AML-193 (cell line): ENCODE results near the gene GOLT1B.

Experiments used
- DNase-seq, 2 experiments: peaks; one replicate each; lab custom pipeline; 2025; lab: John Stamatoyannopoulos, UW

The GOLT1B gene

DNA sequence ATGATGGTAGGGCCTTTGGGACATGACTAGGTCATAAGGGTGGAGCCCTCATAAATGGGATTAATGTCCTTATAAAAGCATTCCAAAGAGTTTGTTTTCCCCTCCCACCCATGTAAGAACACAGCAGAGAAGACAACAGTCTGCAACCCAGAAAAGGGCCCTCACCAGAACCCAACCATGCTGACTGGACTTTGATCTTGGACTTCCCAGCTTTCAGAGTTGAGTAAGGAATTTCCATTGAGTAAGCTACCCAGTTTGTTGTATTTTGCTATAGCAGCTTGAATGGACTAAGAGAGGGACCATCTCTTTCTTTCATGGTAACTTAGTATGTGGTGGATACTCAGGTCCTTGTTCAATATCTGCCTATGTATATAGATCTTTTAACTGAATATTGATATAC lies 21.6 kb downstream of the GOLT1B start:
- DNase-seq: no peak

DNA sequence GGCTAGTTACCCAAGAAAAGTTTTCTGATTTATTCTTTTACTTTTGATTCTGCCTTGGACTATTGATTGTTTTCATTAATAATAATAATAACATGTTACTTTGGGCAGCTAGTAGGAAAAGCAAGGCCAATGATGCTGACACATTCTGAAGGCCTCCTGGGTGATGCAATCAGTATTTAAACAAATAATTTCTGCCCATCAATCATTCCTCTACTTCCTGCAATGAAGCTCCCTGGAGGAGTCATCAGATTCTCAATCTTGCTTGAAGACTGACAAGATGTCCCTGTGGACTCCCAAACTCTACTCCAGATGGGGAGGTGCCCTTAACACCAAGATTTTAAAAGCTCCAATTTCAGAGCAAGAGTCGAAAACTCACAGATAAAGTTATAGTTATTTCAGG lies 24.5 kb downstream of the GOLT1B start, which contains the start of gene SPX:
SPX (plus strand) TSS at position 244 of the 400 bp plus-strand sequence. CDS start 177 bp downstream, outside the sequence.
- DNase-seq: no peak

DNA sequence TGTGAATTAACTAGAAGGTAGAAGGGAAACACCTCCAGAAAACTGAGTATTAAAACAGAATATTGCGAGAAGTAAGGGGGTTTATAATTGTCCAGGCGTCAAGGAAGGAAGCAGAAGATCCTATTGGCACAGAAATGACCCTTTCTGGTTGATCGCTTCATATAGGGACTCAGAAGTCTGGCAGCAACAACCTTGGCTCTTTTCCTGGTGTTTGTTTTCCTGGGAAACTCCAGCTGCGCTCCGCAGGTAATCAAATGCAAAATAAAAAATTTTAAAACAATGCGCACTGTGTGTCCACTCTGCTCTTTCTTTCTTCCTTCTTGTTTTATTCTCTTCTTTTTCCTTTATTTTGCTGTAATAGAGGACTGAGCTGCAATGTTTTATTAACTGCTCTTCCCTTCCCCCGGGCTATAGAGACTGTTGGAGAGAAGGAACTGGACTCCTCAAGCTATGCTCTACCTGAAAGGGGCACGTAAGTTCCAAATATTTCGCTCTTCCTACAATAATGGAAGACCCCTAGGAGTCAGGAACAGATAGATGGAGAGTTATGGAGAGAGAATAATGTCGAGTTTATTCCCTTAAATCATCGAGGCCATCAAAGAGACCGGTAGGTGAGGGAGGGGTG lies 25.2 kb downstream of the GOLT1B start:
- no peak for DNase-seq

DNA sequence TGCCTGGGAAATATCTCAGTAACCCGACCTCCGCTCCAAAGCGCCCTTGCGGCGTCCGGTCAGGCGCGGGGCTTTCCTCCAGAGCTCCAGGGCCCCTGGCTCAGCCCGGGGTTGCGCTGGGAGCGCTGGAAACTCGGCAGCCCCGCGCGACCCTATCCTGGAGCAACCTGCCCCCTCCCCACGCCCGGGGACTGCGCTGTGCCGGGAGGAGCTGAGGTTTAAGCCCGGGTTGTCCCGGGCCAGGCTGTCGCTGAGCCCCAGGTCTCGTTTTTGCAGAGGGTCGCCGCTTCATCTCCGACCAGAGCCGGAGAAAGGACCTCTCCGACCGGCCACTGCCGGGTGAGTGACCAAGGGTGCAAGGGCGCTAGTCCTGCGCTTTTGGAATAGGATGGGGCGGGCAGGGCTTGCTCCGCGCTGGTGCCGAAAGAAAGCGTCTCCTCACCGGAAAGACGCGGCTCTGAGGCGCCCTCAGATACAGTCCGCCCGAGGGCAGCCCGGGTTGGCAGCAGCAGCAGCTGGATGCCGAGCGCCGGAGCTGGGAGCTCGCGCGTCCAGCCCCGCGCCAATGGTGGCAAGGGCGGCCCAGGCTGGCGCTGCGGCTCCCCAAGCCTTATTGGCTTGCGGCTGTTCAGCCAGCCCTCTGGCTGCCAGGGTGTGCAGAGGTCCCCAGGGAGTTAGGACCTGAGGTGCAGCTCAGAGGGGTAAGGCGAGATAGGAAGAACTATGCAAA lies 26.0 kb downstream of the GOLT1B start:
- DNase-seq: no peak

DNA sequence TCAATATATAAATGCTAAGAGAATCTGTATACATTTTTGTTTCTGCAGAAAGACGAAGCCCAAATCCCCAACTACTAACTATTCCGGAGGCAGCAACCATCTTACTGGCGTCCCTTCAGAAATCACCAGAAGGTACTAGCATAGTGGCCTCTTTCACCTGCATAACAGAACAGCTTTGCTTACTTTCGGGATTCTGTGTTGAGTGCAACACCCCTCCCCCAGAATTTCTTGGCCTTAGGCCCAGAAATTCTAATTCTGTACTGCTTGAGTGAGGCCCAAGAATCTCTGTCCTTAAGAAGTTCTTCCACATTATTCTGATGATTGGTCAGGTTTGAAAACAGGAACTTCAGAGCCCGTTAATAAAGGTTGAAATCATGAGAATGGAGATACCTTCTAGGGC lies 27.4 kb downstream of the GOLT1B start:
- no peak for DNase-seq

DNA sequence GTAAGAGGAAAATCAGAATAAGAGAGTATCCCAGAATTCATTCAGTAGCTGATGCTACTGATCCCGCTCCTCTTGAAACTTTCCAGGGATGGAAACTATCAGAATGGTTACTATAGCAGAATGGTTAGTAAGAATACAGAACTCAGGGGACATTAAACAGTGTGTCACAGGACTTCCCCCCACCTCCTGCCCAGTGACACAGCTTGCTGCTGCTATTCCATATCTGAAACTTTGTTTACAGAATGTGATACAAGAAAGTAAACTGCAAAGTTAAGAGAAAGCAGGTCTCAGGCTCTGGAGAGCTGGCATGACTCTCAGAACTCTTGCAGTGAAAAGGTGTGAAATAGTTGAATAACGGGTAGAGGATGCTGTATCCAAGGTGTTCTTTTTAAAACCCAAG lies 27.9 kb downstream of the GOLT1B start:
- no peak for DNase-seq

DNA sequence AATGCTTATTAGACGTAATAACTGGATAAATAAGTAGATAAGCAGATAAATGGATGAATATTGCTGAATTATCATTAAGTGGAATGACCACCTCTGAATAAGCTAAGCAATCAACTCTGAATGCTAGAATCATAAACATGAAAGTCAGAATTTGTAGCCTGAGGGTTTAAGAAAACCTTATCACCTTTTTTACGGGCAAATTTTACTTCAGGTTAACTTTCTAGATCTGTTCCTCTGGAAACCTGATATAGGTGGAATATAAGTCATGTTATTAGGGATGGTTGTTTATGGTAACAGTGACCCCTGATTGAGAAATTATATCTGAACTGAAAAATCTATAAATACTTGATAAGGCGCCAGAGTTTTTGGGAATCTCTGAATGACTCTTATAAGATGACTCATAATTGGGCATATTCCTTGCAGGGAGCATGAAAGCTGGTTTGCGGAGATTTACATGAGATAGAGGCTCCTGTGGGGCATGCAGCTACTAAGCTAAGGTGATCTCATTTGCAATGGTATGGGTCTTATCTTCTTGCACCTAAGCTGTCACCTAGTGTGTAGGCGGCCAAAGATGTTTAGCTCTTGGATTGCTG lies 36.6 kb downstream of the GOLT1B start:
- no peak for DNase-seq

DNA sequence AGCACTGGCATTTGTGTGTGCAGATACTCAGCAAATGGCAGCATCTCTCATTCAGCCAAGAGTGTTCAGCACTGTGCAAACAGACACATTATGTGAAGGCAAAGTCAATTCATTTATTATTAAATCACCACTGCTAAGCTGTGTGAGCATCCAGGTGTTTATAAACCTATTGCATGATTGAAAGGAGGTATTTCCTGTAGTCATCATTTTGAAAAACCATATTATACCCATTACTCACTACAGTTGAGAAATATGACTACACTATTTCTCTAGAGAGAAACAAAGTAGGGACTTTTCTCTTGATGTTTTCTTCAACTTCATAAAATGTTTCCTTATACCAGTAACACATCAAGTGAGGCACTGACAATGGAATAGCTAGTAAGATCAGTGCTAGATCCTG lies 38.2 kb downstream of the GOLT1B start:
- no peak for DNase-seq

DNA sequence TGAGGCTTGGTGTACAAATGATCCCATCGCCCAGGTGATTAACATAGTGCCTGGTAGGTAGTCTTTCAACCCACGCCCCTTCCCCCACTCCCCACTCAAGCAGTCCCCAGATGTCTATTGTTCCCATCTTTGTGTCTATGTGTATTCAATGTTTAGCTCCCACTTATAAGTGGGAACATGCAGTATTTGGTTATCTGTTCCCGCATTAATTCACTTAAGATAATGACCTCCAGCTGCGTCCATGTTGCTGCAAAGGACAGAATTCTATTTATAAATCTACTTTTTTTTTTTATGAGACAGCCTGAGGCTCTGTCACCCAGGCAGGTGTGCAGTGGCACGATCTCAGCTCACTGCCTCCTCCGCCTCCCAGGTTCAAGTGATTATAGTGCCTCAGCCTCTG lies 40.2 kb downstream of the GOLT1B start:
- DNase-seq: no peak

DNA sequence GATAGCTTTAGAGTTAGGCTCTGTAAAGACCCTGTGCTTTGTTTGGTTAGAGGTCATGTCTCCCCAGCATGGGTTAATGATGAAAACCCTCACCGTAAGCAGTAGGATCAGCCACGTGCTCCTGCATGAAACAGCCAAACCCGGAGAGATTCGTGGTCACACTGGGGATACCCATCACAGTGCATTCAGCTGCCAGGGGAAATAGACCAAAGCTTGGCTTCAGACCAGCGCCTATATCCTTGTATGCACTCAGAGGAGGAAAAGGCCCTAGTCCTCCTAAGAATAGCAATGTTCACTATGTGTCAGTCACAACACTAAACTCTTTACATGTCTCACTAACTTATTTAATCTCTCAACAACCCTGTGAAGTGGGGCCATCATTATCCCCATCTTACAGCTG lies 40.8 kb downstream of the GOLT1B start:
- DNase-seq: no peak

DNA sequence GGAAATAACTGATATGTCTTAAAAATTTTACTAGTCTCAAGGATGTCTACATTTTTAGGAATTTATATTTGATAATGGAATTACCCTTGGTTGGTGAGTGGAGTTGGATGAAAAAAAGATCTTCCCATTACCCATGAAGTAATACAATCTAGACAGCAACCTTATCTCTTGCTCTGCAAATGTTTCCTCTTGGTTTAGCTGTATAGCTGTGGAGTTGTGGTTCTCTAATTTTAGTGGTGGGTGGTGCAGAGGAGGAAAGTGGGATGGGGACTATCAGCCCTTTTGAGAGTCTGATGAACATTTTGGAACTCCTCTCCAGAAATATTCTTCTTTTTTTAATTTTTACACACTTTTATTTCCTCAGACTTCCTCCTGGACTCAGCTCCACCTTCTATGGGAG lies 41.6 kb downstream of the GOLT1B start:
- DNase-seq: no peak

DNA sequence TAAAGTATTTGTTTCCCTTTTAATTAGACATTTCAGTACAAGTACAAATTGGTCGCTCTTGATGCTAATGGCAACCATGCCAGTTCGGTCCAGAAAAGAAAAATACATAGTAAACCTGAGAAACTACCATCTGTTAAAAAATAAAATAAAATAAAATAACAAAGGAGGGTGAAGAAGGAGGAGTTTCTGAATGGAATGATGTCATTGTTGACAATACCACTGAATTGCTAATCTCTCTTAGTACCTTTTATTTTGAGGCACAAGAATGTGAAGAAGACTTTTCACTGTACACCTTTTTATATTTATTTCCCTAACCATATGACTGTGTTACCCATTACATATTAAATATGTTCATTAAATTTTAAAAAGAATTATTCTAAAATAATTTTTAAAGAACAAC lies 44.0 kb downstream of the GOLT1B start:
- DNase-seq: no peak

DNA sequence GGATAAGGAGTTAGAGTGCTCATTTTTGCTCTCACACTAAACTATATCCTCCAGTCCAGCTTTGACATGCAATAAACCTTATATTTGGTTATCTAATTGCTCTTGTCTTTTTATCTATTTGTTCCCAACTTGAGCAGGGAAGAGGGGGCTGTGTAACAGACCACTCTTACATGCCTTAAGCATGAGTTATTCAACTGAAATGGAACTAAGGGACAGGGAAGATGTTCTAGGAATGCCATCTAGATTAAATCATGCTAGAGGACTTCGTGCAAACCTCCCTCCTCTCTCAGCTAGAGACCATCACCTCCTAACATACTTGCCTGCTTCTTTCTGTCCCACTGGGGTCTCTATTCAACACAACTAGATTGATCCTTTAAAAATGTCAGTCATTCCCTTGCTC lies 45.1 kb downstream of the GOLT1B start:
- no peak for DNase-seq

DNA sequence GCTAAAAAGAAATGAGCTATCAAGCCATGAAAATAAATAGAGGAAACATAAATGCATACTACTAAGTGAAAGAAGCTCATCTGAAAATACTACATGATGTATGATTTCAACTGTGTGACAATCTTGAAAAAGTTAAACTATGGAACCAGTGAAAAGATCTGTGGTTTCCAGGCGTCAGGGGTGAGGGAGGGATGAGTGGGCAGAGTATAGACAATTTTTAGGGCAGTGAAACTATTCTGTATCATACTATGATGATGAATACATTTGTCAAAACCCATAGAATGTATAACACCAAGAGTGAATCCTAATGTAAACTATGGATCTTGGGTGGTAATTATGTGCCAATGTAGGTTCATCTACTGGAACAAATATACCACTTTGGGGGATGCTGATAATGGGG lies 45.8 kb downstream of the GOLT1B start:
- DNase-seq: no peak

DNA sequence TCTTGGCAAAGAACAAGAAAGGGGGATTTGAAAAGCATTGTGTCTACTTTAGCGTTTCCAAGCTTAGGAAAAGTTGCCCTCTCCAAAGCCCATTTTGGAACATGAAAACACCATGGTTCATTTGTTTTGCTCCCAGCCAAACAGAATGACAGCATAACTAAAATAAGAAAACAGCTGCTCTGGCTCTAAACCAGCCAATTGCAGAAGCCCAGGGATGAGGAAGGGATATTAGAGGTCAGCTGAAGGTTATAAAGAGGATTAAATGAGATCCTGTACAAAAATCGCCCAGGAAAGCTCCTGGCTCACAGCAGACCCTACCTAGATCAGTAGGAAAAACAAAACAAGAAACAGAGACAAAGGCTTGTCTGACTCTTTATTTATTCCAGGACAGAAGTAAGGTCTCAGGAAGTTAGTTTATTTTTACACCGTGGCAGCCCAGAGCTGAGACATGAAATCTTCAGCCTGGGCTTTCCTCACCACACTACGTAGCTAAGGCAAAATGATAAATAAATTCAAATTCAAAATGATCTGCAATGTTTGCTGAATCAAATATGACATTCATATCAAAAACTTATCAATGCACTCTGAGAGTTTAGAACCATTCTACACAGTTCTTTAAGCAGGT lies 50.4 kb downstream of the GOLT1B start:
- DNase-seq: no peak

DNA sequence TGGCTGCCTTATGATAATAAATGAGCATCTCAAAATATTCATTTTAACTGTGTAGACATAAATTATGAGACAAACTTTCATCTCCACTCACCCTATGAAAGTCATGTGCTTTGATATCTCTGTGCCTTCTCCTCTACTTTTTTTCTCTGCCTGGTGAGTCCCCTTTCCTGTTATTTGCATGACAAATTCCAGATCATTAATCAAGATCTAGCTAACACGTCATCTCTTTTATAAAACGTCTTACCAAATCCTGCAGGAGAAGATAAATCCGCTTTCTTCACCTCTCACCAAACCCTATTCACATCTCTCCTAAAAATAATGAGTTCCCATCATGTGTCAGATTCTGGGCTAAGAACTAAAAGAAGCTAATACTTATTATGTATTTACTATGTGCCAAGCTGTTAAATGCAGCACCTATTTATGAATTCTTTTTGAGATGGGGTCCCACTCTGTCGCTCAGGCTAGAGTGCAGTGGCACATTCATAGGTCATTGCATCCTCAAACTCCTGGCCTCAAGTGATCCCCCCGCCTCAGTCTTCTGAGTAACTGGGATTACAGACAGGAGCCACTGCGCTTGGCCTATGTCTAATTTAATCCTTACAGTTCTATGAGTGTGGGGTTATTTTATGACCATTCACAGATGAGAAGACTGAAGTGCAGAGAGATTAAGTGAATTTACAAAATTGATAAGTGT lies 51.2 kb downstream of the GOLT1B start:
- no peak for DNase-seq

DNA sequence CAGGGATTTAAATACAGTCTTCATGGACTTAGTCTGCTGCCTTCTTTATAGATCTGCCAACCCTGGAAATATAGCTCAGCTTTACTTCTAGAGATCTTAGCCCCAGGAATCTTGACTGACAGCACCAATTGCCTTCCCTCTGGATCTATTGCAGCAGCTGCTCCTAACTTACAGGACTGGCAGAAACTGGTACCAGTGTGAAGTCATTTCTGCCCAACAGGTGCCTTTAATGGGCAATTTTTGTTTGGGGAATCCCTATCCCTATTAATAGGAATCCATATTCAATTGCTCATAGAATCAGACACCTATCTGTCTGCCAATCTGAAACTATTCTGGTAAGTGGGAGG lies 51.7 kb downstream of the GOLT1B start:
- DNase-seq: no peak

DNA sequence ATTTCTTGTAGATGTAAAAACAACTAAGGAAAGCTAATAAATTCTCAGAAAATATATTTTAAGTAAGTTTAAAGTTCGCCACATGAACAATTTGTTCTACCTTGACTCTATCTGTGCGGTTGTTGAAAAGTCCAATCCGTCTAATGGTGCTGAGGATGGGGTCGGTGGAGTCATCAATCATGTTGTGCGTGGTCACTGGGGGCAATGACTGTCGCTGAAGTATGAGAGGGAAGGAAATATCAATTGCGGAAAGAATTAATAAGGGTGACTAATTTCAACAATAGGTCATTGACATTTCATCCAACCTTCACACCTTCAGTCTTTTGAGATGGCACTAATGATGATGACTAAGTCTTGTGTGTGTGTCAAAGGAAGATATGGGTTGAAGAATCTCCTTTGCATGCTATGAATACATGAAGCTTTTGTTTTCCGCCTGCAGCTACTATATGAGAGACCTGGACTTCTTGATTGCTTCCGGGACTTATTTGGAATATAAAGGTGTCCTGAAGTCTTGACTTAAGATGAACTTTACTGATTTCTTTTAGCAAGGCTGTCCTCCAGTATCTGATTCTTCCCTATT lies 56.6 kb downstream of the GOLT1B start:
- no peak for DNase-seq

DNA sequence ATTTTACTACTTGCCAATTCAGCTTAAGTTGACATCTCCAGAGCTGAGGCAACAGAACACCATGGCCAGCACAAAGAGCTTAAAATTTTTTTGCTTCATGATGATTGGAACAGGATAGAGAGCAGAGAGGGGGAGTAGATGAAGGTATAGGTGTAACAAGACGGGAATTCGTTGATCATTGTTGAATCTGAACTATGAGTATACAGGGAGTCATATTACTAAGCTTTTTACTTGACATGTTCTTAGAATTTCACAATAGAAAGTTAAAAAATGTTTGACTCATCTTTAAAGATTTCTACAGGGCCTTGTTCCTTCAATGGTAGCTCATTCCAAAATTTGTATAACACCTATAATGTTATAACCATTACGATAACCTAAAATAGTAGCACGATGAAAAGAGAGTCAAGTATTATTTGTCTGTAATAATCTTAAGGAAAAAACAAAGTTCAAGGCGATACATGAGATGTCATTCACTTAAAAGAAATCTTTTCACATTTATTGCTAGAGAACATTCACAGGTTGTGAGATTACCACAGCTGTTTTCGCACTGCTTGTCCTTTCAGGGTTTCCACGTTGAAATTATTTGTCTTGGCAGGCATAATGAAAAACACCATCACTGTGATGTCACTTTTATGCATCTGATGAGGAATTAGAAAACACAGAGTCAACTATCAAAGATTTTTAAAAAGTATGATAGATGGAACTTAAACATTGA lies 58.4 kb downstream of the GOLT1B start:
- no peak for DNase-seq

DNA sequence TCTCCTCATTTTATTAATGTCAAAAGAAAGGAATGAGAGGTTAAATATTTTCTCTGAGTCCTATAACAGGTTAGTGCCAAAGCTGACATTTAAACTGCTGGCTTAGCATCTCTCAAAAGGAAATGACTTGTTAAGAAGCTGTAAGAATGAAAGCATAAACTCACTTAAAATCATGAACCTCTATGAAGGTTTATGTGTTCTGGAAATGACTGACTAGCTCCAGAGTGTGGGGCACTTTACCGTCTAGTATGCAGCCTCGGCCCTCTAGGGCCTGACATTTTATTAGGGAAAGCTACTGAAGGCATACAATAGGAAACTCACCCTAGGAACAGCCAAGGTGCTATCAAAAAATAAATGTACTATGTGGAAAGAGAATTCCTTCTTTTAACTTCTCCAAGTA lies 59.6 kb downstream of the GOLT1B start:
- DNase-seq: no peak

DNA sequence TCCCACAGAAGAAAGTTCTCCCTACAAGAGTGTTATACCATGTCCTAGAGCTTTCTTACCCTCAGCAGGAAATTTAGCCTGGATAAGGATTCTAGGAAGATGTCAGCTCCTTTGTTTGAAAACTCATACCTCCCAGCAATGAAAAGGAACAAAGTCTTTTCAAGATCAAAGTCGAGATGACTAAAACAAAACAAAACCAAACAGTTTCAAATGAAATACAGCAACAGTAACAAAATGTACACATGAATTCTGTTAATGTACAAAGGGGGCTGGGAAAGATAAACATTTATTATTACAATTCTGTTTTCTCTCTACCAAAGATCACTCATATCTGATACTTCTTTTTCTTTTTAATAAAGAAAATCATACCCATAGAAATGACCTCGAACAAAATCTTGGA lies 61.3 kb downstream of the GOLT1B start:
- no peak for DNase-seq
